Cardiac fibroblast (primary cell): ENCODE results near the gene THRB.

ENCODE experiments used
- DNase-seq, 2 donors: peaks; one replicate each; pipeline versions ENCODE4 v3.0.0 to v3.0.0-alpha.2; 2010; ENCODE audit warnings: low read depth in 2 of 2
- H3K4me3 ChIP-seq, 2 donors: replicated peaks in 1 of 2; 1 replicate in 1 of 2; 2 replicates in 1 of 2; pipeline ENCODE4 v1.5.1; 2011; ENCODE audit warnings: low read depth in 2 of 2, low read length in 2 of 2, mild to moderate bottlenecking in 2 of 2, moderate library complexity in 1 of 2
- CTCF ChIP-seq: IDR thresholded peaks from one replicate; pipeline ENCODE4 v1.5.1; 2011; ENCODE audit warnings: low read depth, mild to moderate bottlenecking, low read length, inconsistent platforms

THRB gene

GRCh38 chr3:24339266-24339825, 155.3 kb downstream of the THRB start:
- TF ChIP-seq CTCF: no peak
- no peak overlapping the region for H3K4me3 ChIP-seq
- no peak for DNase-seq

GRCh38 chr3:24338409-24339130, 156.1 kb downstream of the THRB start:
- TF ChIP-seq CTCF: no peak
- DNase-seq: no peak
- no peak overlapping the region for H3K4me3 ChIP-seq

- DNase-seq: no peak
- no peak overlapping the region for H3K4me3 ChIP-seq
- TF ChIP-seq CTCF: no peak
Observed at GRCh38 chr3:24336101-24336500, 158.5 kb downstream of the THRB start.

- no peak overlapping the region for H3K4me3 ChIP-seq
- no peak for TF ChIP-seq CTCF
- no peak for DNase-seq
Observed at GRCh38 chr3:24332092-24332491, 162.6 kb downstream of the THRB start.

- DNase-seq: no peak
- TF ChIP-seq CTCF: no peak
- H3K4me3 ChIP-seq: no peak overlapping the region
Observed at GRCh38 chr3:24323272-24323671, 171.4 kb downstream of the THRB start.

- DNase-seq: no peak
- TF ChIP-seq CTCF: no peak
- H3K4me3 ChIP-seq: no peak overlapping the region
Observed at GRCh38 chr3:24320601-24321000, 174.0 kb downstream of the THRB start.
